GM21576 (cell line): ENCODE measurements around the gene PTPN4.
"Not testable (repeated sequence)": the region's sequence is repeated elsewhere in the genome, so short reads cannot be mapped to it uniquely, and the experiment has no call there.

Experiments used
- ATAC-seq: cut with Tn5 transposase; IDR thresholded peaks from one replicate; pipeline ENCODE4 v1.9.1; 2021; ENCODE audit warnings: mild to moderate bottlenecking, moderate library complexity; ENCODE audit not compliant: unreplicated experiment

Gene PTPN4

DNA sequence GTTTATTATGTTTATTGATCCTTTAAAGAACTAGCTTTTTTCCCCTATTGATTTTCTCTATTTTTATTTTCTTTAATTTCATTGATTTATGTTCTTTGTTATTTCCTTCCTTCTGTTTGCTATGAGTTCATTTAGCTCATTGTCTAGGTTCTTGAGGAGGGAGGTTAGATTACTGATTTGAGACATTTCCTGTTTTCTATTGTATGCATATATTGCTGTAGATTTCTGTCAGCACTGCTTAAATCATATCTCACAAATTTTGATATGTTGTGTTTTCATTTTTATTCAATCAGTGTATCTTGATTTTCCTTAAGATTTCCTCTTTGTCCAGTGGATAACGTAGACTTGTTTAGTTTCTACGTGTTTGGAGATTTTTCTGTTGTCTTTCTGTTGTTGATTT is 43.4 kb downstream of the PTPN4 start:
- no peak for ATAC-seq

- ATAC-seq = not testable (repeated sequence)
Observed at GRCh38 chr2:119804409-119804808, 44.7 kb downstream of the PTPN4 start.

DNA sequence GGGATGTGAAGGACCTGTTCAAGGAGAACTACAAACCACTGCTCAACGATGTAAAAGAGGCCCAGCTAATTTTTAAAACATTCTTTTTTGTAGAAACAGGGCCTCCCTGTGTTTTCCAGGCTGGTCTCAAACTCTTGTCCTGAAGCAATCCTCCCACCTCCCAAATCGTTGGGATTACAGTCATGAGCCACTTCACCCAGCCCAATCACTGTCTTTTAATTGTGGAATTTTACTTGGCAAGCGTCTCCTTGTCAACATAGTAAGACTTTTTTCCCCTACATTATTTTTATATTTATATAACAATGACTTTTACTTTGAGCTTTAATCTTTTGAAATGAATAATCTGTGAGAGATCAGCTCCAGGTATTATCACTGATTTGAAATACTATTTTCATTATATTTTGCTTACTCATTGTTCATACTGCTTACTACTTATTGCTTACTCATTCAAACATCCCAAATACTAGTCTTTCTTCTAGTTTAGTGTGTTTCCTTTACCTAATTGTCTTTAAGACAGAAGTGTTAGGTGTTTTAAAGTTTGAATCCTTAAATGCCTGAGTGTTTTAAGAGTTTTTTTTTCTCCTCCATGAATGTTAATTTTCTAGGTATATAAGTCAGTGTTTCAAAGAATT is 48.9 kb downstream of the PTPN4 start:
- ATAC-seq = no peak

DNA sequence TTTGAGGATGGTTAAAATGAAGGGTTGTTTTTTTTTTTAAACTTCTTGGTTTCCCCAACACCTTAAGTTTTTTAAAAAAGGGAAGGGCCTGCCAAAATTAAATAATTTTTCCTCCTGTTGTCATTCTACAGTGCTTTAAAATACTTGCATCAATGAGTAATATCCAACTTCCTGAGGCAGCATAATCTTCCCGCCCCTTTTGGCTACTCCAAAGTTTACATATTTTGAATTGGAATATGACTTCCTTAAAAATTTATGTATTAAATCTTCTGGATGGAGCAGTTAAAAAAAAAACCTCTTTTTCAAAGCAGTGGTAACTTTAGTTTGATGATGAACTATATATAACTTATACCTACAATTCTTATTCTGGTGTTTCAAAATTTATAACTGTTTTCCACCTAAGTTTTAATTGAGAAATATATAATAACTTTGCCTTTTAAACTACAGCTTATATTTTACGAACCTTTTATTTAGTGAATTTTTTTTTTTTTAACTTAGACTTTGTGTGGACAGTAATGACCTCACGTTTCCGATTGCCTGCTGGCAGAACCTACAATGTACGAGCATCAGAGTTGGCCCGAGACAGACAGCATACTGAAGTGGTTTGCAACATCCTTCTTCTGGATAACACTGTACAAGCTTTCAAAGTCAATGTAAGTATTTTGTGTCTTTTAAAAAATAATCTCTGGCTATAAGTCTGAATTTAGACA is 49.8 kb downstream of the PTPN4 start:
- ATAC-seq = no peak

DNA sequence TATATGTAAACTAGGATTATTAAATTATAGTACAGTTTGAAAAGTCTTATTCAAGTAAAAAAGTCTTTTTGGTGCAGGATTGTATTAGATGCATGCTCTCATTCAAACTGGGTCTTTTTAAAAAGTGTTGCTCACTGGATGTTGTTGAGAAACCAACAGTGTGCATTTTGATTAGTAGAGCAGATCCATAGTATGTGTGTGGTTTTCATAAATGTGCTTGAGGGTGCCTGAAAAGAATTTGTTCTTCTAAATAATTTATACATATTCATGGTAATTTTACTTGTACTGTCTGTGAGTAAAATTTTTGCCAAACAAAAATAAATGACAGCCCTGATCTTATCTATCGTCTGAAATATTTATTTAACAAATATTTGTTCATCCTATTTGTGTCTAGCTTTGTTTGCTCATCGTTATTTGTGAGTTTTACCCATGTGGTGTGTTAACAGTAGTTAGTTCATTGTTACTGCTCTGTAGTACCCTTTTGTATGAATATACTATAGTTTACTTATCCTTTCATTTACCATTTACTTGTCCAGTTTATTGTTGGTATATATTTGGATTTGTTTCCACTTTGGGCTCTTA is 50.4 kb downstream of the PTPN4 start:
- ATAC-seq = no peak

- no peak for ATAC-seq
Observed at GRCh38 chr2:119814216-119814615, 54.5 kb downstream of the PTPN4 start.

DNA sequence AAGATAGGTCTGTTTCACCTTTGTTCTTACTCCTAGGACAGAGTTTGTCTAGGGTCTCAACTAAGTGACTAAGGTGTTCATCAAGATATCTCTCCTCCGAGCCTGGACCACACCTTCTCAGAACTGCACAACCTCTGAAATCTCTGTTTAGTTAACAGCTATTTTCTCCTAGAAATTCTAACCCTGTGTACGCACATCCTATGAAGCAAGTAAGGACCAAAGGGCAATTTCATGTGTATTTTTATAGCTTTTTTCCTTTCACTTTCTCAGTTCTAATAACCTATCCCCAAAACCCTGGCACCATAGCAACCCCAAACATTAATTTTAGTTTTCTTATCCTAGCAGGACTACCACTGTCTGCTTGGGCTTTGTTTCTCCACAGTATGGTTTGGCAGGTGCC is 59.1 kb downstream of the PTPN4 start:
- ATAC-seq = no peak

DNA sequence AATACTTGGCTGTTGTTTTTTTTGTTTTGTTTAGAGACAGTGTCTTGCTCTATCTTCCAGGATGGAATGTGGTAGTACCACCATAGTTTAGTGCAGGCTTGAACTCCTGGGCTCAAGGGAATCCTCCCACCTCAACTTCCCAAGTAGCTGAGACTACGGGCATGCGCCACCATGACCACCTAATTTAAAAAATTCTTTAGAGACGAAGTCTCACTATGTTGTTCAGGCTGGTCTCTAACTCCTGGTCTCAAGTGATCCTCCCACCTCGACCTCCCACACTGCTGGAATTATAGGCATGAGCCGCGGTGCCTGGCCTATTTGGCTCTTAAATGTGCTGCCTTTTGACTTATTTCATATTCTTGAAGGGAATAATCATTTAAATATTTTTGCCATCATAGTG is 60.1 kb downstream of the PTPN4 start:
- no peak for ATAC-seq

GRCh38 chr2:119820275-119820674 is 60.6 kb downstream of the PTPN4 start:
- ATAC-seq = no peak

DNA sequence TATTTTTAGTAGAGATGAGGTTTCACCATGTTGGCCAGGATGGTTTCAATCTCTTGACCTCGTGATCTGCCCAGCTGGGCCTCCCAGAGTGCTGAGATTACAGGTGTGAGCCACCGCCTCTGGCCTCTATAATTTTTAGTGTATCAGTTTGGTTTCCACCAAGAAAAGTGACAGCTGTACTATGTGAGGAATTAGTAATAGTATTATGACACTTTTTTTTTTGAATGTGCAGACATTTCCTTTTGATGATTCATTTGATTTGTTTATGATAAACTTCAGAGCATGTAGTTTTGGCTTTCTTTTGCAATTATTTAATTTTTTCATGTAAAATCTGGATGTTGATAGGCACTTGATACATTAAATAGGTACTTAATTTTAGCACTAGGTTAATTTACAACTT is 61.5 kb downstream of the PTPN4 start:
- no peak for ATAC-seq

DNA sequence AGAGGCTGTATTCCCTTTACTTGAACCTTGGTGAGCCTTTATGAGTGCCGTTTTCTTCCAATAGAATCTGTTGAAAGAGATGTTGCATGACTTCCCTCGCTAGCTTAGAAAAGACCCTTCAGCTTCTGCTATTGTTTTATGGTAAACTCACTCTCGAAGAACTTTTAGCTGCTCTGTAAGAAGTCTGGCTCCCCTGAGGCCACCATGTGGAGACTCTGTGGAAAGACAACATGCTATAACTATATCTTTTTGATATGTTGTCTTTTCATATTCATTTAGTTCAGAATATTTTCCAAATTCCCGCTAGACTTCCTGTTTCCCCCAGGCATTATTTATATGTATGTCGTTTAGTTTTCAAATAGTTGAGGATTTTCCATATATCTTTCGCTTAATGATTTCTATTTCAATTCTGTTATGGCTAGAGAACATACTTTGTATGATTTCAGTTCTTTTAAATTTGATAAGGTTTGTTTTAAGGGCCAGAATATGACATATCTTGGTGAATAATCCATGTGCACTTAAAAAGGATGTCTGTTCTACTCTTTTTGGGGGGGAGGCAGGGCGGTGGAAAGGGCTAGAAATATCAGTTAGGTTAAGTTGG is 64.1 kb downstream of the PTPN4 start:
- ATAC-seq = no peak

DNA sequence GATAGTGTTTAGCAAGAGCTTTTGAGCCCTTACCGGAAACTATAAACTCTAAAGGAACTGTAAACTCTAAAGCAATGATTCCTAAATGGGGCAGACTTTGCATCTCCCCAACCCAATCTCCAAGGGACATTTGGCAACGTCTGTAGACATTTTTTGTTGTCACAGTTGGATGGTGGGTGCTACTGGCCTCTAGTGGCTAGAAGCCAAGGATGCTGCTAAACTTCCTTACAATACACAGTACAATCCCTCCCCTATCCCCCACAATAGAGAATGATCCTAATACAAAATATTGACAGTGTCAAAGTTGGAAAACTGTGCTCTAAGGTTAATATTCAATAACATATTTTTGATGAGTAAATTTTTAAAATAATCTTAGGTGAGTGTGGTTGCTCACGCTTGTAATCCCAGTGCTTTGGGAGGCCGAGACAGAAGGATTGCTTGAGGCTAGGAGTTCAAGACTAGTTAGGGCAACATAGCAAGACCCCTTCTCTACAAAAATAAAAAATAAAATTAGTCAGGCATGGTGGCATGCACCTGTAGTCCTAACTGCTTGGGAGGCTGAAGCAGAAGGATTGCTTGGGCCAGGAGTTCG is 66.7 kb downstream of the PTPN4 start:
- peak; percentile 66 for ATAC-seq

- no peak for ATAC-seq
Observed at GRCh38 chr2:119827866-119828507, 68.3 kb downstream of the PTPN4 start.

DNA sequence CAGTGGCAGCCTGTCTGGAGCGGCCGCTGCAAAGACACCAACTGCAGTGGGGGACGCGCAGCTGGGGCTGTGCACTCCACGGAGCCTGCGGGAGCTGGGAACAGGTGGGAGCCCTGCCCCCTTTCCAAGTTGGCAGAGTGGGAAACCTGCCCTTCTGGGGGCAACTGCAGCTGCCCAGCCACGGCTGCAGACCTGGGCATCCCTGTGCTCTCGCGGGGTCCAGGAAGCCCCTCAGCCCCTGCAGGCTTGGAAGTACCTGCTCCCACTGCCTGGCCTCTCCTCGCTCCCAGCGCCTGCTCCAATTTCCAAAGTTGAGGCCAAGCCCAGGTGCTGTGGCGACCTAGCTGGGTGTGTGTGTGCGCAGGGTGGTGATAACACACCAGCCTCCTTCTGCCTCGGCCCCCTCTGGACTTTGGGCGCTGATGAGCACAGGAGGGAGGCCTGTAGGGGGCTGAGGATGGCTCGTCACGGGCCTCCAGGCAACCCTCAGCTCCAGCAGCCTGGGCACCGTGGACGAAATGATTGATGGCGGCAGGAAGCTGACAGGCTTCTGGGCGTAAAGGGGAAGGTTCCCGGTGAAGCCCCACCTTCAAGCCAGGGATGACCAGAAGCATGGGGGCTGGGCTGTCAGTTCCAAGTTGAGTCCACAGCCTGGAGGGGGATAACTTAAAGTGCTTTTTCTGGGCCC is 76.9 kb downstream of the PTPN4 start:
- no peak for ATAC-seq

GRCh38 chr2:119837350-119837749 is 77.6 kb downstream of the PTPN4 start:
- ATAC-seq = no peak

- no peak for ATAC-seq
Observed at GRCh38 chr2:119837759-119838158, 78.0 kb downstream of the PTPN4 start.

DNA sequence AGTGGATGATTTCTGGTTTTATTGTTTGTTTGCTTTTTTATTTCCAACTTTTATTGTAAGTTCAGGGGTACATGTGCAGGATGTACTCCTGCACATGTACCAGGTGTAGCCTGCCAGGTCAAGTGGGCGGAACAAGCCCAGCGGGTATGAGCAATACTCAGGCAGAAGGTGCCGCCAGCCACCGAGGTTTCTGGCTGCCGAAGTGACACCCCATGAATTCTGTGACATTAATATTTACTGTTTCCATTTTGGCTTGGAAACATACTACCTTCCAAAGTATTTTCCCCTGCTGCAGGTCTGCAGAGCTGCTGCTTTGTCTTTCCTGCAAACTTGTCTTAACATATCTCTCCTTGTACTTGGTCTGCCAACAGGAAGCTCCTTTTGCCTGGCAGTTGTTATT is 78.5 kb downstream of the PTPN4 start:
- no peak for ATAC-seq

DNA sequence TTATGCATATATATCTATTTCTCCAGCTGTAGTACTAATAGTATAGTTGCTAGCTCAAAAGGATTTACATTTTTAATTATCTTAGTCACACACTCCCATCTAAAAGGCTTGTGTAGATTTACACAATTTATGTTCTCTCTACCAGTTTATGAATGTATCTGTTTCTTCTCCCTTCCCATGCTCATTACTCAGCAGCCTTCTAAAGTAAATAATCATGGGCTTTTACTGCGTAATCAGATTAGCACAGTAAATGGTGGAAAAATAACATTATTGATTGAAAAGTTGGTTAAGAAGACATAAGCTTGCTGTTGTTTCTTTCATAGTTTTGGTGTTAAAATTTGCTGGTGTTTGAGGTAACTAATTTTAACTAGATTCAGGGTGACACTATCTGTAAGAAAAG is 81.8 kb downstream of the PTPN4 start:
- ATAC-seq = no peak

DNA sequence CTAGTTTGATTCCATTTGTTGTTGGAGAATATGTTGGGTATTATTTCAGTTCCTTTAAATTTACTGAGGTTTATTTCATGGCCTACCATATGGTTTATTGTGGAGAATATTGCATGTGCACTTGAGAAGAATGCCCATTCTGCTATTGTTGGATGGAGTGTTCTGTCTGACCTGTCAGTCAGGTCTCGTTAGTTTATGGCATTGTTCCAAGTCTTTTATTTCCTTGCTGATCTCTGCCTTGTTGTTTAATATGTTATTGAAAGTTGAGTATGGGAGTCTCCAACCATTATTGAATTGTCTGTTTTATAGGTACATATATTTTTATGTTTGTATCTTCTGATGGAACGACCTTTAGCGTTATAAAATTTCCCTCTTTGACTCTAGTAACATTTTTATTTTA is 86.3 kb downstream of the PTPN4 start:
- no peak for ATAC-seq

GRCh38 chr2:119849838-119850565 is 90.3 kb downstream of the PTPN4 start:
- no peak for ATAC-seq
